ENCODE data around the gene IL17C.

IL17C gene

GRCh38 chr16:88593910-88594309, 44.5 kb upstream of the IL17C start:
- POLR2A ChIA-PET: no interaction called here
- no peak overlapping the region for H3K4me3 ChIP-seq (ENCODE audit: low read depth, low read length)
- TF ChIP-seq CTCF (IDR thresholded peaks at IDR 0.05; ENCODE audit: insufficient read depth, low read length, missing control alignments): no peak
- CTCF ChIA-PET: interaction anchor here (0.9 kb wide), 1 partner anchor 8 kb away, joined by 3 read pairs; no protein-coding TSS in a partner anchor
- DNase-seq (ENCODE audit: low read depth, low spot score): no peak

DNA sequence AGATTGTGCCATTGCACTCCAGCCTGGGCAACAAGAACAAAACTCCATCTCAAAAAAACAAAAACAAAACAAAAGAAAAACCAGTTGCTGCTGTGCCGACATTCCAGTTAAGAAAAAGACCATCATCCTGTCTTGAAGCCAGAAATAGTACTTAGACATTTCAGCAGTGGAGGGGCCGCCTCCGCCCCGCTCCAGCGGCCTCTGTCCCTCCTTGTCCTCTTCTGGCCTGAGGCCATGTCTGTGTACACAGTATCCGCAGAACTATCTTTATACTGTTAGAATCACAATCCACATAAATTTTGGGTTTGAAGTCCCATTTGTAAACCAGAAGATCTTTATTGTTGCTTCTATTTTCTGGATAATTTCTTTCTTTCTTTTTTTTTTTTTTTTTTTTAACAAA, 43.3 kb upstream of the IL17C start:
- TF ChIP-seq CTCF (IDR thresholded peaks at IDR 0.05; ENCODE audit: insufficient read depth, low read length, missing control alignments): no peak
- no peak overlapping the region for H3K4me3 ChIP-seq (ENCODE audit: low read depth, low read length)
- no peak for DNase-seq (ENCODE audit: low read depth, low spot score)
- POLR2A ChIA-PET: no interaction called here
- CTCF ChIA-PET: no interaction called here

GRCh38 chr16:88595921-88596320, 42.5 kb upstream of the IL17C start:
- no peak overlapping the region for H3K4me3 ChIP-seq (ENCODE audit: low read depth, low read length)
- DNase-seq (ENCODE audit: low read depth, low spot score): no peak
- CTCF ChIA-PET: no interaction called here
- POLR2A ChIA-PET: no interaction called here
- TF ChIP-seq CTCF (IDR thresholded peaks at IDR 0.05; ENCODE audit: insufficient read depth, low read length, missing control alignments): no peak

GRCh38 chr16:88596483-88596882, 41.9 kb upstream of the IL17C start:
- CTCF ChIA-PET: no interaction called here
- DNase-seq (ENCODE audit: low read depth, low spot score): no peak
- H3K4me3 ChIP-seq (ENCODE audit: low read depth, low read length): no peak overlapping the region
- TF ChIP-seq CTCF (IDR thresholded peaks at IDR 0.05; ENCODE audit: insufficient read depth, low read length, missing control alignments): no peak
- POLR2A ChIA-PET: no interaction called here

DNA sequence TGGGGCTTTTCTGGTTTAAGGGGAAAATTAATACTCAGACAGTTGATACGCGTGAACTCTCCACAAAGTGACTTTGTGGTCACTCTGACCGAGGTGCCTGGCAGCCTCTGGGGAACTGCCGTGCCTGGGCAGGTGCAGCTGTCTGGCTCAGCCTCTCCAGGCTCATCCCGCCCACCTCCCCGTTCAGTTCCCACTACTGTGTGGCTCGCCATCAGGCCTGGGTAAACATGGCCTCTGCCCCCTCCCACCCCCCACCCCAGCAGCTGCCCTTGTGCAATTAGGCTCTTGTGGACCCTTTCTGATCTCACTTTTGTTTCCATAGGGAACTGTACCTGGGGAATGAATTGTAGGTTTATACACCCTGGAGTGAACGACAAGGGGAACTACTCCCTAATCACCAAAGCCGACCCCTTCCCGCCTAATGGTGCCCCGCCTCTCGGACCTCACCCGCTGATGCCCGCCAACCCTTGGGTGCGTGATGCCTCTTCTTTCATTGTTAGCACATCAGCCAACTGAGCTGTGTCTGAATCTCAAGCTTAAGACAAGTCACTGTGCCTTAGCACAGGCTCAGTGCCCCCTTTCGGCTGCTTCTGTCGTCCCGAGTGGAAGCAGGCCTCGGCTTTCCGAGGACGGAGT, 40.4 kb upstream of the IL17C start:
- ChIA-PET CTCF (no interaction called here), POLR2A (no interaction called here)
- DNase-seq (ENCODE audit: low read depth, low spot score): no peak
- no peak overlapping the region for H3K4me3 ChIP-seq (ENCODE audit: low read depth, low read length)
- no peak for TF ChIP-seq CTCF (IDR thresholded peaks at IDR 0.05; ENCODE audit: insufficient read depth, low read length, missing control alignments)

DNA sequence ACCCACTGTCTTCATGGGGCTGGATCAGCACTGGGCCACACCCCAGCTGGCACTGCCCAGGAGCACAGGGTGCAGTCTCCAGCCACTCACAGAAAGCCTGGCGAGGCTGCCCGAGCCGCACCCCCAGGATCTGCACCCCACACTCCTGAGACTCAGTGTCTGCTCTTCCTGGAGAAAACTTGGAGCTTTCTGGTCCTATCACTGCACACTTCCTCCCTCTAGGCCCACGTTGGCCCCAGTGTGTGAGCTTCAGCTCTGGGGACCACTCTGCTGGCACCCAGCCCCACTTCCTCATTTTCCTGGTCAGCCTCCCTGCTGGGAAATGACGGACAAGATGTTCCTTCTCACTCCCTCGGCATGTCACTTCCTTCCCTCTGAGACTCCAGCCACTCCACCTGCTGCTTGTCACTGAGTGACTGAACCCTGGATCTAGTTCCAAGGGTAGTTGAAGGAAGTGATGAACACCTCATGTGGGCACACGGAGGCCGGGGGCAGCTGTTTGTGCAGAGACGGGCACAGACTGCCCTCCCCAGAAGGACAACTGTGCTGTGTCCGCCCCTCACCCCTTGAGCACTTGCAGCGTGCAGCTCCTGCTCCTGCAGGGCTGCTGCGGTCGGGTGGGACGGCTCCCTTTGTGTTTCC, 39.2 kb upstream of the IL17C start:
- DNase-seq (ENCODE audit: low read depth, low spot score): no peak
- POLR2A ChIA-PET: no interaction called here
- CTCF ChIA-PET: interaction anchor here (1.5 kb wide), 1 partner anchor 11 kb away, joined by 4 read pairs; no protein-coding TSS in a partner anchor
- H3K4me3 ChIP-seq (ENCODE audit: low read depth, low read length): no peak overlapping the region
- no peak for TF ChIP-seq CTCF (IDR thresholded peaks at IDR 0.05; ENCODE audit: insufficient read depth, low read length, missing control alignments)

Measured in AG04449 (cell line).